GM12874 (cell line): ENCODE results near the gene OR2S2.

Experiments used
- TF ChIP-seq, protein P1 (sequence below): IDR thresholded peaks from 2 replicates; pipeline ENCODE4 v1.5.1; 2011; ENCODE audit warnings: low read depth, mild to moderate bottlenecking, control low read depth, low read length, moderate library complexity; ENCODE audit not compliant: insufficient read depth

Gene OR2S2

DNA sequence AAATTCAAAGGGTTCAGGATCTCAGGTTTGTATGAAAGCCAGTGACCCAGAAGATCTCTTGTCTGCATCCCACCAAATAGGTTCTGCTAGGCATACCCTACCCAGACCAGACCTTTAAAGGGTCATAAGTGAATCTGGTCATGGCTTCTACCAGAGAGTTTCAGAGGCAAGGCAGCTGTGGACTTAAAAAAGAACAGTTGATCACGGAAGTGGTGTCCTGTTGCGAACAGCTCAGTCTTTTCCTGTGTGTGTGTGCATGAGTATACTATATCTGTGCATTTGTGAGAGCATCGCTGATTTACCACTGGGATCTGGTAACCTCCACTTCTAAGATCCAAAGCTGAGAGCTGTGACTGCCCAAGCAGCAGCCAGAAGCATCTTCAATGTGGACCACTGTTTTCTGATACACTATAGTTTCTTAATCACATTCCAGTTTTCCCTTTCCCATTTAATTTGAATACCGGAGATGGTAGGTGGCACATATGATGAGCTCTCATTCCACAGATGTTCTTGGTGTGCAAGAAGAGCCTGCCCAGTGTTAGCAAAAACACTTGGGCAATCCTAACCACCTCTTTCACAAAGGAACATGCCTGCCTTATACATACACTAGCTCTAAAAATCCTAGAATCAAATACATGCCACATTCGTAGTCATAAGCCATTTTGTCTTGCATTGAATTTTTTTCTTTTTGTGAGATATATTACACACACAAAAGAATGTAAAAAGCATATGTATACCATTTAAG, 36.2 kb upstream of the OR2S2 start:
- TF ChIP-seq, protein P1, sequence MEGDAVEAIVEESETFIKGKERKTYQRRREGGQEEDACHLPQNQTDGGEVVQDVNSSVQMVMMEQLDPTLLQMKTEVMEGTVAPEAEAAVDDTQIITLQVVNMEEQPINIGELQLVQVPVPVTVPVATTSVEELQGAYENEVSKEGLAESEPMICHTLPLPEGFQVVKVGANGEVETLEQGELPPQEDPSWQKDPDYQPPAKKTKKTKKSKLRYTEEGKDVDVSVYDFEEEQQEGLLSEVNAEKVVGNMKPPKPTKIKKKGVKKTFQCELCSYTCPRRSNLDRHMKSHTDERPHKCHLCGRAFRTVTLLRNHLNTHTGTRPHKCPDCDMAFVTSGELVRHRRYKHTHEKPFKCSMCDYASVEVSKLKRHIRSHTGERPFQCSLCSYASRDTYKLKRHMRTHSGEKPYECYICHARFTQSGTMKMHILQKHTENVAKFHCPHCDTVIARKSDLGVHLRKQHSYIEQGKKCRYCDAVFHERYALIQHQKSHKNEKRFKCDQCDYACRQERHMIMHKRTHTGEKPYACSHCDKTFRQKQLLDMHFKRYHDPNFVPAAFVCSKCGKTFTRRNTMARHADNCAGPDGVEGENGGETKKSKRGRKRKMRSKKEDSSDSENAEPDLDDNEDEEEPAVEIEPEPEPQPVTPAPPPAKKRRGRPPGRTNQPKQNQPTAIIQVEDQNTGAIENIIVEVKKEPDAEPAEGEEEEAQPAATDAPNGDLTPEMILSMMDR, result no peak

DNA sequence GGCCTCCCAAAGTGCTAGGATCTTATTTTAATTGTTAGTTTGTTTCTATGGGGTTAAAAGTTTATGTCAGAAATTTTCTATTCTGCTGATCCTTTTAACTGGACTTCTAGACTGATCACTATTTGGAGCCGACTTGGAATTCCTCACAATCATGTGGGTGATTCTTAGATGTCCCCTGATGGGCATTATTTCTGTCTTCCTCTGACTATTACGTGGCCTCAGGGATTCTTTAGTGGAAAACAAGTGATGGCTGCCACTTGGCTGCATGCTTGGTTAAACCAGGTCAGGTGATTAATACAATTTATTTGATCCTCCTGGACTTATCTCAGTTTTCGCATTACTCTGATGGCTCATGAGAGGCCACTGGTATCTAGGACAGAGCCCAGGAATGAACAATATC, 32.2 kb upstream of the OR2S2 start:
- TF ChIP-seq, protein P1, result no peak

DNA sequence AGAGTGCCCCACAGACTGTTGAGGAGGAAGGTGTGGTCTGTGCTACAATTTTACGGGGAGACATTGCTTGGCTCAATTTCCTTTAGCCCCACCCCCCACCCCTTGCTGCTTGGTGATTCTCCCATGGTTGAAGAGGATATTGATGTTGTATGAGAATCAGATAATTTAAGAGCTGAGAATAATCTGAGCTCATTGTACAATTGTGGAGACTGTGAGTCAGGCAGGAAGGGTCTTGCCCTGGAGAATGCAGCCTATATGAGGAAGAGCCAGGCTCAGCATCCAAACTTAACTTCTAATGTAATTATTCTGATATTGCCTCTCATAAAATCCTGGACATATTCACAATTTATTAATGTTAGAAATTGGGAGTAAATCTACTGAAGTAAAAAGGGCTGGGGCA, 26.1 kb upstream of the OR2S2 start:
- TF ChIP-seq, protein P1, result no peak

DNA sequence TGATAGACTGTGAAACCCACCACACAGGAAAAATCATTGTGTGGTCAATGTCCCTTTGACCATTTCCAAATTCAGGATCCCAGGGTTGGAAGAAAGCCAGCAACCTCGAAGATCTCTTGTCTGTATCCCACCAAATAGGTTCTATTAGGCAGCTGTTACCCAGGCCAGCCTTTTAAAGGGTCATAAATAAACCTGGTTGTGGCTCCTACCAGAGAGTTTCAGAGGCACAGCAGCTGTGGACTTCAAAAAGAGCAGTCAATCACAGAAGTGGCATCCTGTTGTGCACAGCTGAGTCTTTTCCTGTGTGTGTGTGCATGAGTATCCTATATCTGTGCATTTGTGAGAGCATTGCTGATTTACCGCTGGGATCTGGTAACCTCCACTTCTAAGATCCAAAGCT, 23.7 kb upstream of the OR2S2 start:
- TF ChIP-seq, protein P1, result no peak

DNA sequence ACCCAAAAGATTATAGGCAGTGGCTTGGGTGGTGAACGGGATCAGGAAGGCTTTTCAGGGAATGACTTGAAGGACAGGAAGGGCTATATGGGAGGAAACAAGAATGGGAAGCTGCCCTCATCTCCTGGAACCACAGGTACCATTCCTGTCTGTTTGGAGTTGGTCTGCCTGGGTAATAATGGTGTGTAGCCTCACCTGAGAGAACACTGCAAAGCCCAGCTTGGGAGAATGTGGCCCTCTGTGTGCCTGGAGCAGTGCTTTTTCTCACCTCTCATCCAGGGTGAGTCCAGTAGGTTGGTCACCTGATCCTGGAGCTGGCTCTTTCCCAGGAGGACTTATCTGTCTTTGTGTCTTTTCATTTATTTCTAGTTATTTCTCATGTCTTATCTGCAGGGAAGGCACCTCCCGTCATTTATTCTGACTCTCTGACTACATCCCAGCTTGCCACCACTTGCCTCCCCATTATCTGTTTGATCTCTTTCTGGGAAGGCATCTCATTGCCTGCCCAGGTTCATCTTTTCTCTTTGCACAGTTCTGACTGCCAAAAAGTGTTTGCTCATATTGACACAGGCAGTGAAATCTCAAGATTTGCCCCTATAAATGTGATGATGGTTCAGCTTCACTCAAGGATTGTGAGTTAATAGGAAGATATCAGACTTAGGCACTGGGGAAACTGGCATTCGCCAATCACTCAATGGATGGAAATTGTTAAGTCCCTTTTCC, 22.5 kb upstream of the OR2S2 start:
- TF ChIP-seq, protein P1, result no peak

DNA sequence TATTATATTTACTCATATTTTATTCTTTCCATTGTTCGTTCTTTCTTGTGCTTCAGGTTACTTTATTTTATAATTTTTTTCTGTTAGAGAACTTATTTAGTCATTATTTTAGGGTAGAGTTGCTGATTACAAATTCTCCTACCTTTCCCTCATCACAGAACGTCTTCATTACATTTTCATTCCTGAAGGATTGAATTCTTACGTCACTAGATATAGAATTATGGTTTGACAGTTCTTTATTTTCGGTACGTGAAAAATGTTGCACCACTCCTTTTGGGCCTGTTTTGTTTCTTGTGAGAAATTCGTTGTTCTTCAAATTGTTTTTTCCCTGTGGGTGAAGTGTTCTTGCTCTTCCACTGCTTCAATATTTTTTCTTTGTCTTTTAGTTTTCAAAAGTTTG, 20.8 kb upstream of the OR2S2 start:
- TF ChIP-seq, protein P1, result no peak

DNA sequence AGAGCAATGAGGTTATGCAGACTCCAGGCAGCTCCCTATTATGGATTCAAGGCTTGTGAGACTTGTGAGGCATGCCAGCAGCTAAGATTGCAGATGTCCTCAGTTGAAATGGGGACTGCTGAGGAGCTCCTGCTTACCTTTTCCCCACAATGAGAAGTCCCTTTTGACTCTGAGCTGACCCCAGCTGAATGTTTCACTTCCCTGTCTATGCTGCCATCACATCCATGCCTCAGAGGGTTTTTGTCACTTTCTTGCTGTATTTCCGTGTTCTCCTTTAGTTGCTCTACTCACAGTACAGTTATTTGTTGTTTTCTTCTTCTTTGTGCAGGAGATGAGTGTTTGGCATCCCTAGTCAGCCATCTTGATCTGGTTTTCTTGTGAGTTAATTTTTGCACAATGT, 18.8 kb upstream of the OR2S2 start:
- TF ChIP-seq, protein P1, result no peak
